NCI-H524 (cell line): Measurements from ENCODE around the gene TSN.
A peak's percentile ranks its signal among the peaks of the same experiment; 100 is the strongest.
"Not testable (repeated sequence)": the region's sequence is repeated elsewhere in the genome, so short reads cannot be mapped to it uniquely, and the experiment has no call there.

Source experiments
- DNase-seq, 2 experiments: peaks; one replicate each; lab custom pipeline; 2025; lab: John Stamatoyannopoulos, UW

TSN gene

GRCh38 chr2:121801916-121802315, 46.5 kb downstream of the TSN start:
- DNase-seq: no peak

- DNase-seq: no peak
These were observed 48.1 kb downstream of the TSN start for GRCh38 chr2:121803503-121803902.

GRCh38 chr2:121804340-121804739, 48.9 kb downstream of the TSN start:
- DNase-seq: peak in 1 of 2 experiments; percentile 32

- DNase-seq: no peak
These were observed 49.7 kb downstream of the TSN start for GRCh38 chr2:121804997-121805765.

- DNase-seq: no peak
These were observed 50.3 kb downstream of the TSN start for GRCh38 chr2:121805766-121806143.

- not testable (repeated sequence) for DNase-seq
These were observed 52.3 kb downstream of the TSN start for GRCh38 chr2:121807771-121808170.

GRCh38 chr2:121809607-121810006, 54.2 kb downstream of the TSN start:
- DNase-seq: no peak

GRCh38 chr2:121810959-121811853, 55.8 kb downstream of the TSN start:
- DNase-seq: peak; percentile 69 to 83

GRCh38 chr2:121813083-121813482, 57.6 kb downstream of the TSN start:
- not testable (repeated sequence) for DNase-seq

GRCh38 chr2:121815216-121815615, 59.8 kb downstream of the TSN start:
- no peak for DNase-seq

GRCh38 chr2:121816797-121817196, 61.3 kb downstream of the TSN start:
- no peak for DNase-seq

- DNase-seq: not testable (repeated sequence)
These were observed 61.9 kb downstream of the TSN start for GRCh38 chr2:121817304-121817703.
